GM23338 (cell line): ENCODE data around the gene RGS7. TPM values are rescaled to one million over a fixed set of nuclear protein-coding genes. Genes with fewer than 3 reads are reported as not detected.

Source experiments
- ATAC-seq: fragments of 200-7000 bp; cut with Tn5 transposase; 3 replicates; pipeline ENCODE4 v1.9.1; 2020
- DNase-seq: peaks from one replicate; pipeline ENCODE4 v3.0.0-alpha.2; 2015; ENCODE audit warnings: low spot score
- H2AFZ ChIP-seq: fragments of 200-600 bp; sonication (generic); 2 replicates; pipeline ENCODE4 v1.8.0; 2016; ENCODE audit warnings: antibody characterized with exemption, mild to moderate bottlenecking, moderate library complexity
- H3F3A ChIP-seq: fragments of 200-600 bp; sonication (generic); replicated peaks from 2 replicates; pipeline ENCODE4 v1.8.0; 2017; ENCODE audit warnings: antibody characterized with exemption, mixed run types, low read depth
- H3K27ac ChIP-seq: fragments of 200-600 bp; sonication (generic); 2 replicates; pipeline ENCODE4 v1.6.1; 2016; ENCODE audit warnings: low read depth
- H3K27me3 ChIP-seq: fragments of 200-600 bp; sonication (generic); 2 replicates; pipeline ENCODE4 v1.8.0; 2016; ENCODE audit warnings: mild to moderate bottlenecking, mixed run types, moderate library complexity; ENCODE audit not compliant: insufficient read depth
- H3K36me3 ChIP-seq: fragments of 200-600 bp; sonication (generic); 2 replicates; pipeline ENCODE4 v1.8.0; 2016; ENCODE audit warnings: mild to moderate bottlenecking; ENCODE audit not compliant: insufficient read depth
- H3K4me1 ChIP-seq: fragments of 200-600 bp; sonication (generic); 2 replicates; pipeline ENCODE4 v1.8.0; 2016; ENCODE audit warnings: mild to moderate bottlenecking, moderate library complexity; ENCODE audit not compliant: insufficient read depth
- H3K4me2 ChIP-seq: fragments of 200-600 bp; sonication (generic); 2 replicates; pipeline ENCODE4 v1.7.1; 2017; ENCODE audit warnings: mixed run types
- H3K4me3 ChIP-seq: fragments of 200-600 bp; sonication (generic); 2 replicates; pipeline ENCODE4 v1.6.1; 2016; ENCODE audit warnings: mixed run types
- H3K79me2 ChIP-seq: fragments of 200-600 bp; sonication (generic); replicated peaks from 2 replicates; pipeline ENCODE4 v1.8.0; 2017; ENCODE audit warnings: mild to moderate bottlenecking; ENCODE audit not compliant: insufficient read depth
- H3K9me2 ChIP-seq: fragments of 200-600 bp; sonication (generic); 2 replicates; pipeline ENCODE4 v1.8.0; 2017; ENCODE audit not compliant: insufficient read depth
- H4K20me1 ChIP-seq: fragments of 200-600 bp; sonication (generic); replicated peaks from 2 replicates; pipeline ENCODE4 v1.8.0; 2017; ENCODE audit warnings: mild to moderate bottlenecking; ENCODE audit not compliant: insufficient read depth
- H3K27ac Mint-ChIP-seq: 2 replicates; pipeline ENCODE4 v1.8.0; 2020; ENCODE audit warnings: inconsistent platforms, mild to moderate bottlenecking, moderate library complexity, mixed read lengths
- H3K27me3 Mint-ChIP-seq: 3 replicates; pipeline ENCODE4 v1.8.0; 2022; ENCODE audit warnings: low read depth, mild to moderate bottlenecking, moderate library complexity, mixed read lengths, inconsistent platforms; ENCODE audit not compliant: insufficient read depth, poor library complexity
- H3K36me3 Mint-ChIP-seq: 3 replicates; pipeline ENCODE4 v1.8.0; 2021; ENCODE audit warnings: low read depth, mild to moderate bottlenecking, inconsistent platforms, moderate library complexity, mixed read lengths
- H3K4me1 Mint-ChIP-seq: 3 replicates; pipeline ENCODE4 v1.8.0; 2020; ENCODE audit warnings: mild to moderate bottlenecking, inconsistent platforms, mixed read lengths
- H3K4me3 Mint-ChIP-seq: 3 replicates; pipeline ENCODE4 v1.8.0; 2021; ENCODE audit warnings: moderate library complexity, mild to moderate bottlenecking, inconsistent platforms, mixed read lengths
- H3K9me3 Mint-ChIP-seq: 3 replicates; pipeline ENCODE4 v1.8.0; 2020; ENCODE audit warnings: moderate library complexity, mild to moderate bottlenecking, inconsistent platforms, mixed read lengths
- CREB1 ChIP-seq: fragments of 250-450 bp; sonication (Bioruptor Pico); IDR thresholded peaks from 2 replicates; pipeline ENCODE4 v1.5.0; 2020; ENCODE audit warnings: low read depth, mild to moderate bottlenecking, moderate library complexity
- CTCF ChIP-seq, 2 experiments: fragments of 200-600 bp in 1 of 2; sonication (generic) in 1 of 2; conservative IDR thresholded peaks; 2 replicates each; pipeline versions ENCODE4 v1.5.1 to v1.6.1; 2016 to 2017; ENCODE audit warnings: antibody characterized with exemption in 2 of 2, low read depth in 2 of 2, mild to moderate bottlenecking in 2 of 2, moderate library complexity in 1 of 2
- ETS1 ChIP-seq: IDR thresholded peaks from 2 replicates; pipeline ENCODE4 v1.6.1; 2016; ENCODE audit warnings: antibody characterized with exemption
- EZH2phosphoT487 ChIP-seq: fragments of 200-600 bp; sonication (generic); IDR thresholded peaks from one replicate; pipeline ENCODE4 v1.8.1; 2018; ENCODE audit warnings: antibody characterized with exemption; ENCODE audit not compliant: unreplicated experiment
- JUNB ChIP-seq: IDR thresholded peaks from one replicate; pipeline ENCODE4 v1.6.1; 2016; ENCODE audit warnings: antibody characterized with exemption; ENCODE audit not compliant: unreplicated experiment
- NANOG ChIP-seq: IDR thresholded peaks from 2 replicates; pipeline ENCODE4 v1.6.1; 2016; ENCODE audit warnings: antibody characterized with exemption, borderline replicate concordance
- POLR2AphosphoS5 ChIP-seq: IDR thresholded peaks from 2 replicates; pipeline ENCODE4 v1.6.1; 2016; ENCODE audit warnings: antibody characterized with exemption, low read depth
- REST ChIP-seq: IDR thresholded peaks from one replicate; pipeline ENCODE4 v1.6.1; 2018; ENCODE audit warnings: antibody characterized with exemption; ENCODE audit not compliant: unreplicated experiment
- STAT1 ChIP-seq: IDR thresholded peaks from one replicate; pipeline ENCODE4 v1.6.1; 2016; ENCODE audit warnings: antibody characterized with exemption; ENCODE audit not compliant: unreplicated experiment
- ZNF114 ChIP-seq: fragments of 250-450 bp; sonication (Bioruptor Pico); IDR thresholded peaks from 2 replicates; pipeline ENCODE4 v1.5.0; 2020; ENCODE audit warnings: mild to moderate bottlenecking, moderate library complexity
- ZNF331 ChIP-seq: fragments of 250-450 bp; sonication (Bioruptor Pico); IDR thresholded peaks from 2 replicates; pipeline ENCODE4 v1.5.0; 2020; ENCODE audit warnings: low read depth, mild to moderate bottlenecking, moderate library complexity
- ZNF462 ChIP-seq: fragments of 250-450 bp; sonication (Bioruptor Pico); IDR thresholded peaks from 2 replicates; pipeline ENCODE4 v1.5.0; 2020; ENCODE audit warnings: mild to moderate bottlenecking, moderate library complexity
- polyA plus RNA-seq: library from polyadenylated mRNA; unstranded; fragments of >200 nt; fragmentation: Nextera tagmentation; extraction: Ambion mirVana; gene quantifications from 2 replicates; pipeline ENCODE4 v1.2.1, GENCODE V29; 2016
- total RNA-seq: library from RNA; depleted of rRNA; stranded (reverse); fragments of >200 nt; shearing (Covaris generic); gene quantifications from 2 replicates; pipeline ENCODE4 v1.2.3, GENCODE V29; 2014

The RGS7 gene
- total and polyA plus RNA-seq, 2 experiments from 2014 or later: 2.0 to 2.2 TPM

GRCh38 chr1:241048622-241049021, 308.4 kb downstream of the RGS7 start:
- ATAC-seq (peak; percentile 46), DNase-seq (peak; percentile 46)
- Mint-ChIP-seq H3K36me3 (no peaks in the 10 kb centered on the region; the same call in 2 of the 3 replicates), H3K27ac (no peak overlapping the region), H3K9me3 (no peaks in the 10 kb centered on the region), H3K4me1 (peaks cover 39% of the 10 kb centered on the region), H3K27me3 (peaks cover 7% of the 10 kb centered on the region), H3K4me3 (no peak overlapping the region; the same call in 2 of the 3 replicates)
- TF ChIP-seq ZNF331: no peak
- TF ChIP-seq REST: no peak
- TF ChIP-seq ETS1: no peak
- TF ChIP-seq POLR2AphosphoS5: no peak
- TF ChIP-seq CTCF (conservative IDR thresholded peaks at IDR 0.05; ENCODE audit: low read depth in 2 of 2): no peak
- TF ChIP-seq EZH2phosphoT487: no peak
- TF ChIP-seq NANOG: no peak
- no peak for TF ChIP-seq ZNF114
- TF ChIP-seq STAT1: no peak
- no peak for TF ChIP-seq ZNF462
- no peak for TF ChIP-seq JUNB
- no peak for TF ChIP-seq CREB1 (CRISPR knock-in tag)
- Histone ChIP-seq H3K36me3 (no peaks in the 10 kb centered on the region), H3K4me1 (peaks cover 45% of the 10 kb centered on the region), H3K4me3 (no peak overlapping the region), H3K4me2 (peak overlapping the region; percentile 22), H3K27ac (no peak overlapping the region; the same call in 1 of the 2 replicates), H4K20me1 (no peaks in the 10 kb centered on the region), H3K9me2 (0 out of 2 replicates have a peak, but pooled peaks cover under 1% of the 10 kb centered on the region), H3K27me3 (no peaks in the 10 kb centered on the region), H3K79me2 (no peaks in the 10 kb centered on the region), H2AFZ (no peak overlapping the region), H3F3A (no peaks in the 10 kb centered on the region)
